ENCODE results near the gene ARHGAP15. TPM values are rescaled to one million over a fixed set of nuclear protein-coding genes. Genes with fewer than 3 reads are reported as not detected.

The ARHGAP15 gene
- total and polyA plus RNA-seq, 3 donors from 2014 or later: 2.2 to 15.0 (median 7.7) TPM

- intact Hi-C loops (cut with DNase I; ENCODE audit: low total_unique reads): no loop called here
- TF ChIP-seq CTCF (IDR thresholded peaks at IDR 0.05) (no peak), POLR2A (IDR thresholded peaks at IDR 0.05) (no peak)
- no peaks in the 10 kb centered on the region for H3K27me3 ChIP-seq
Observed at GRCh38 chr2:143297182-143297581, 168.0 kb downstream of the ARHGAP15 start.

GRCh38 chr2:143300536-143300935, 171.3 kb downstream of the ARHGAP15 start:
- H3K4me3 ChIP-seq: no peak overlapping the region
- TF ChIP-seq POLR2A (IDR thresholded peaks at IDR 0.05) (no peak), CTCF (IDR thresholded peaks at IDR 0.05) (no peak)
- H3K4me1 ChIP-seq: no peaks in the 10 kb centered on the region
- H3K27ac ChIP-seq: no peak overlapping the region
- no peaks in the 10 kb centered on the region for H3K27me3 ChIP-seq
- no peaks in the 10 kb centered on the region for H3K9me3 ChIP-seq
- intact Hi-C loops (cut with DNase I; ENCODE audit: low total_unique reads): no loop called here
- no peaks in the 10 kb centered on the region for H3K36me3 ChIP-seq (ENCODE audit: low read depth, missing control alignments)
- no peak for DNase-seq

More at GRCh38 chr2:143297182-143297581, 168.0 kb downstream of the ARHGAP15 start:
- no peaks in the 10 kb centered on the region for H3K36me3 ChIP-seq (ENCODE audit: low read depth, missing control alignments)
- H3K9me3 ChIP-seq: no peaks in the 10 kb centered on the region
- H3K4me3 ChIP-seq: no peak overlapping the region
- no peak overlapping the region for H3K27ac ChIP-seq
- no peak for DNase-seq
- no peaks in the 10 kb centered on the region for H3K4me1 ChIP-seq

GRCh38 chr2:143311426-143311825, 182.2 kb downstream of the ARHGAP15 start:
- no peak overlapping the region for H3K27ac ChIP-seq
- no peaks in the 10 kb centered on the region for H3K9me3 ChIP-seq
- intact Hi-C loops (cut with DNase I; ENCODE audit: low total_unique reads): no loop called here
- no peak for DNase-seq
- H3K27me3 ChIP-seq: no peaks in the 10 kb centered on the region
- H3K4me3 ChIP-seq: no peak overlapping the region
- TF ChIP-seq POLR2A (IDR thresholded peaks at IDR 0.05) (no peak), CTCF (IDR thresholded peaks at IDR 0.05) (no peak)
- no peaks in the 10 kb centered on the region for H3K4me1 ChIP-seq
- no peaks in the 10 kb centered on the region for H3K36me3 ChIP-seq (ENCODE audit: low read depth, missing control alignments)
- 62 to 83% methylated on average over 2 of the region's 2 CpGs for WGBS, 2 donors

- intact Hi-C loops (cut with DNase I; ENCODE audit: low total_unique reads): no loop called here
- H3K27ac ChIP-seq: no peak overlapping the region
- no peak for TF ChIP-seq POLR2A (IDR thresholded peaks at IDR 0.05)
- H3K9me3 ChIP-seq: no peaks in the 10 kb centered on the region
- H3K4me3 ChIP-seq: no peak overlapping the region
- H3K4me1 ChIP-seq: no peaks in the 10 kb centered on the region
- 87% methylated on average over 4 of the region's 4 CpGs for WGBS, 2 donors
- no peak for DNase-seq
- H3K27me3 ChIP-seq: no peaks in the 10 kb centered on the region
- H3K36me3 ChIP-seq (ENCODE audit: low read depth, missing control alignments): no peaks in the 10 kb centered on the region
Observed at GRCh38 chr2:143312441-143312840, 183.2 kb downstream of the ARHGAP15 start.

- DNase-seq: no peak
- no peaks in the 10 kb centered on the region for H3K4me1 ChIP-seq
- no peak for TF ChIP-seq CTCF (IDR thresholded peaks at IDR 0.05)
- no peak for TF ChIP-seq POLR2A (IDR thresholded peaks at IDR 0.05)
- no peaks in the 10 kb centered on the region for H3K27me3 ChIP-seq
- no peaks in the 10 kb centered on the region for H3K9me3 ChIP-seq
- no peak overlapping the region for H3K27ac ChIP-seq
- intact Hi-C loops (cut with DNase I; ENCODE audit: low total_unique reads): no loop called here
- 91 to 94% methylated on average over 2 of the region's 2 CpGs for WGBS, 2 donors
- H3K4me3 ChIP-seq: no peak overlapping the region
- no peaks in the 10 kb centered on the region for H3K36me3 ChIP-seq (ENCODE audit: low read depth, missing control alignments)
Observed at GRCh38 chr2:143313861-143314260, 184.6 kb downstream of the ARHGAP15 start.
